Measurements from ENCODE around the gene XRCC3. TPM values are rescaled to one million over a fixed set of nuclear protein-coding genes. Genes with fewer than 3 reads are reported as not detected.

XRCC3 gene
- total and polyA plus RNA-seq, 7 experiments from 2014 or later: 5.1 to 38.9 (median 10.2) TPM

GRCh38 chr14:103735815-103736545 is 20.7 kb upstream of the XRCC3 start:
- no peak overlapping the region for H3K27ac ChIP-seq (ENCODE audit: low read depth, low read length)
- Mint-ChIP-seq H3K9me3 (peaks cover 0 to 1% (median 0%) of the 10 kb centered on the region in 11 donors), H3K27ac (no peak overlapping the region), H3K27me3 (no peaks in the 10 kb centered on the region), H3K4me3 (no peak overlapping the region), H3K36me3 (peaks cover 0 to 30% (median 8%) of the 10 kb centered on the region in 5 donors), H3K4me1 (no peaks in the 10 kb centered on the region)
- no peak for ATAC-seq
- no peaks in the 10 kb centered on the region for H3K27me3 ChIP-seq (ENCODE audit: control insufficient read depth in 2 of 2, insufficient read depth in 2 of 2, low read length in 2 of 2)
- ChIA-PET CTCF (no interaction called here), POLR2A (no interaction called here)
- H3K36me3 ChIP-seq (ENCODE audit: control insufficient read depth in 2 of 3, insufficient read depth in 3 of 3, low read length in 3 of 3): peaks cover 0 to 78% (median 0%) of the 10 kb centered on the region in 3 experiments
- H3K9me3 ChIP-seq (ENCODE audit: control insufficient read depth in 2 of 3, low read length in 3 of 3): no peaks in the 10 kb centered on the region
- intact Hi-C loops (cut with micrococcal nuclease): no loop called here
- no peak overlapping the region for H3K4me3 ChIP-seq (ENCODE audit: low read length)
- no peak for DNase-seq
- no peaks in the 10 kb centered on the region for H3K4me1 ChIP-seq (ENCODE audit: control insufficient read depth in 2 of 2, insufficient read depth in 2 of 2, low read length in 2 of 2)

- no peak for DNase-seq
- H3K27me3 Mint-ChIP-seq: no peaks in the 10 kb centered on the region
- CTCF ChIA-PET: no interaction called here
- peaks cover 0 to 1% (median 0%) of the 10 kb centered on the region in 11 donors for H3K9me3 Mint-ChIP-seq
- no peaks in the 10 kb centered on the region for H3K4me1 ChIP-seq (ENCODE audit: control insufficient read depth in 2 of 2, insufficient read depth in 2 of 2, low read length in 2 of 2)
- H3K27ac ChIP-seq (ENCODE audit: low read depth, low read length): no peak overlapping the region
- intact Hi-C loops (cut with micrococcal nuclease): no loop called here
- POLR2A ChIA-PET: no interaction called here
- H3K36me3 Mint-ChIP-seq: peaks cover 0 to 26% (median 6%) of the 10 kb centered on the region in 5 donors
- H3K9me3 ChIP-seq (ENCODE audit: control insufficient read depth in 2 of 3, low read length in 3 of 3): no peaks in the 10 kb centered on the region
- no peak for ATAC-seq
- H3K27ac Mint-ChIP-seq: no peak overlapping the region
- H3K27me3 ChIP-seq (ENCODE audit: control insufficient read depth in 2 of 2, insufficient read depth in 2 of 2, low read length in 2 of 2): no peaks in the 10 kb centered on the region
- no peak overlapping the region for H3K4me3 ChIP-seq (ENCODE audit: low read length)
- peaks cover 0 to 72% (median 0%) of the 10 kb centered on the region in 3 experiments for H3K36me3 ChIP-seq (ENCODE audit: control insufficient read depth in 2 of 3, insufficient read depth in 3 of 3, low read length in 3 of 3)
- no peaks in the 10 kb centered on the region for H3K4me1 Mint-ChIP-seq
- no peak overlapping the region for H3K4me3 Mint-ChIP-seq
Measured at GRCh38 chr14:103735439-103735814, 20.2 kb upstream of the XRCC3 start.

DNA sequence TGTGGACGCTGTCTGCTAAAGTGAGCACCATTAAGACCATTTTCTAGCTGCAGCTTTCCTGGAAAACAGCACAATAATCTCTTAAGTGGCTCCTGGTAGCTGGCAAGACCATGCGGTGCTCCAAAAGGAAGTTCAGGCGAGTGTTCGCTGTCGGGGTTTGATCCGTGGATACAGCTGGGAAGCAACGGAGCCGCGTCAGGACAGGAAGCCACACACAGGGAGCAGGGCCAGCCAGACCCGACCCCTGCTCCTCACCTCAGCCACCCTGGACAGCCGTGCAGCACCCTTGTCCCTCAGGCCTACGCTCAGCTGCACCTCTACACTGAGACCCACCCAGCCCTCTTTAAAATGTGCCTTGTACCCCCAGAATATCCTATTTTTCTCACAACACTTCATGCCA is 19.8 kb upstream of the XRCC3 start:
- Mint-ChIP-seq H3K27me3 (no peaks in the 10 kb centered on the region), H3K27ac (peak overlapping the region in 1 of 9 donors; percentile 68), H3K36me3 (peaks cover 0 to 24% (median 4%) of the 10 kb centered on the region in 5 donors), H3K4me1 (no peaks in the 10 kb centered on the region), H3K4me3 (no peak overlapping the region), H3K9me3 (peaks cover 0 to 1% (median 0%) of the 10 kb centered on the region in 11 donors)
- CTCF ChIA-PET: no interaction called here
- H3K27ac ChIP-seq (ENCODE audit: low read depth, low read length): no peak overlapping the region
- POLR2A ChIA-PET: no interaction called here
- no peaks in the 10 kb centered on the region for H3K4me1 ChIP-seq (ENCODE audit: control insufficient read depth in 2 of 2, insufficient read depth in 2 of 2, low read length in 2 of 2)
- no peak for ATAC-seq
- no peak overlapping the region for H3K4me3 ChIP-seq (ENCODE audit: low read length)
- no peaks in the 10 kb centered on the region for H3K9me3 ChIP-seq (ENCODE audit: control insufficient read depth in 2 of 3, low read length in 3 of 3)
- H3K27me3 ChIP-seq (ENCODE audit: control insufficient read depth in 2 of 2, insufficient read depth in 2 of 2, low read length in 2 of 2): no peaks in the 10 kb centered on the region
- no peak for DNase-seq
- intact Hi-C loops (cut with micrococcal nuclease): no loop called here
- H3K36me3 ChIP-seq (ENCODE audit: control insufficient read depth in 2 of 3, insufficient read depth in 3 of 3, low read length in 3 of 3): peaks cover 0 to 68% (median 0%) of the 10 kb centered on the region in 3 experiments

GRCh38 chr14:103734081-103734888 is 19.0 kb upstream of the XRCC3 start:
- no peak overlapping the region for H3K4me3 Mint-ChIP-seq
- peaks cover 0 to 66% (median 0%) of the 10 kb centered on the region in 3 experiments for H3K36me3 ChIP-seq (ENCODE audit: control insufficient read depth in 2 of 3, insufficient read depth in 3 of 3, low read length in 3 of 3)
- no peaks in the 10 kb centered on the region for H3K4me1 ChIP-seq (ENCODE audit: control insufficient read depth in 2 of 2, insufficient read depth in 2 of 2, low read length in 2 of 2)
- H3K9me3 Mint-ChIP-seq: peaks cover 0 to 1% (median 0%) of the 10 kb centered on the region in 11 donors
- H3K4me1 Mint-ChIP-seq: peaks cover 0 to 6% (median 0%) of the 10 kb centered on the region in 7 donors
- CTCF ChIA-PET: no interaction called here
- peaks cover 0 to 24% (median 4%) of the 10 kb centered on the region in 5 donors for H3K36me3 Mint-ChIP-seq
- ATAC-seq: peak; percentile 19
- DNase-seq: no peak
- H3K4me3 ChIP-seq (ENCODE audit: low read length): no peak overlapping the region
- POLR2A ChIA-PET: no interaction called here
- no peak overlapping the region for H3K27ac ChIP-seq (ENCODE audit: low read depth, low read length)
- no peaks in the 10 kb centered on the region for H3K27me3 Mint-ChIP-seq
- intact Hi-C loops (cut with micrococcal nuclease): no loop called here
- no peaks in the 10 kb centered on the region for H3K9me3 ChIP-seq (ENCODE audit: control insufficient read depth in 2 of 3, low read length in 3 of 3)
- H3K27me3 ChIP-seq (ENCODE audit: control insufficient read depth in 2 of 2, insufficient read depth in 2 of 2, low read length in 2 of 2): no peaks in the 10 kb centered on the region
- H3K27ac Mint-ChIP-seq: peak overlapping the region in 2 of 9 donors; percentile 38 to 68

GRCh38 chr14:103733651-103734050 is 18.4 kb upstream of the XRCC3 start:
- DNase-seq (no peak), ATAC-seq (no peak)
- Mint-ChIP-seq H3K27ac (peak overlapping the region in 1 of 9 donors; percentile 49), H3K4me3 (no peak overlapping the region), H3K27me3 (no peaks in the 10 kb centered on the region), H3K36me3 (peaks cover 0 to 28% (median 4%) of the 10 kb centered on the region in 5 donors), H3K9me3 (peaks cover 0 to 1% (median 0%) of the 10 kb centered on the region in 11 donors), H3K4me1 (peaks cover 0 to 7% (median 0%) of the 10 kb centered on the region in 7 donors)
- Histone ChIP-seq H3K36me3 (ENCODE audit: control insufficient read depth in 2 of 3, insufficient read depth in 3 of 3, low read length in 3 of 3) (peaks cover 0 to 66% (median 0%) of the 10 kb centered on the region in 3 experiments), H3K9me3 (ENCODE audit: control insufficient read depth in 2 of 3, low read length in 3 of 3) (no peaks in the 10 kb centered on the region), H3K27me3 (ENCODE audit: control insufficient read depth in 2 of 2, insufficient read depth in 2 of 2, low read length in 2 of 2) (no peaks in the 10 kb centered on the region), H3K4me1 (ENCODE audit: control insufficient read depth in 2 of 2, insufficient read depth in 2 of 2, low read length in 2 of 2) (no peaks in the 10 kb centered on the region), H3K4me3 (ENCODE audit: low read length) (no peak overlapping the region), H3K27ac (ENCODE audit: low read depth, low read length) (no peak overlapping the region)
- POLR2A ChIA-PET: no interaction called here
- CTCF ChIA-PET: no interaction called here
- intact Hi-C loops (cut with micrococcal nuclease): no loop called here

DNA sequence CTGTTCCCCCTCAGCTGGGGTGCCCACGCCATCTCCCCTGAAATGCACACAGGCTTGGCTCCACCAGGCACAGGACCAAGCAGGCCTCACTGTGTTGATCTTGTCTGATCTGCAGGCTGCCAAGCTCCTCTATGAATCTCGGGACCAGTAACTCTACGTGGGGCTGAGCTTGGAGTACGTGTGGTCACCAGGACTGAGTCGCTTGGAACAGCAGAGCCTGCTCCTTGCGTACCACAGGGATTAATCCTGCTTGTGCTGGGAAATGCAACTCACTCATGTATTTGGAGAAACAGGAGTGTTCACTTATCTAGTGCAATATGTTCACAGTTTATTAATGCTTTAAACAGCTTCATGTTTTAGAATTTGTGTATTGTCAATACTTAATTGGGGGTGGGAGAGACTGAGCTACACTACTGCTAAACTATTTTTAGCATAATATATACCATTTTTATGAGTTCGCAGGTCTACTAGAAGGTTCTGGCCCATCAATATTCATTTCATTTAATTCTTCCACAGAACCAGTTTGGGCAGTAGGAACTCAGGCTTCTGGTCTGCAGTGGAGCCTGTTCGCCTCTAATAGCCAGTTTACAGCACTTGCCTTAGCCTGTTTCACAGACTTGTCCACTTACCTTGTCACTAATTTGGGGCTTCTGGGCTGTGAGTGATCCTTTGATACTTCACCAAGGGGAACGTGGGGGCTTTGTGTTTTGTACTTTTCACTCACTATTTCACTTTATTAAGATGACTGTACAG is 17.8 kb upstream of the XRCC3 start:
- Mint-ChIP-seq H3K9me3 (no peaks in the 10 kb centered on the region), H3K27ac (peak overlapping the region in 3 of 9 donors; percentile 48 to 55 (median 49)), H3K36me3 (peaks cover 0 to 22% (median 4%) of the 10 kb centered on the region in 5 donors), H3K4me3 (no peak overlapping the region), H3K27me3 (no peaks in the 10 kb centered on the region), H3K4me1 (peaks cover 0 to 7% (median 0%) of the 10 kb centered on the region in 7 donors)
- H3K9me3 ChIP-seq (ENCODE audit: control insufficient read depth in 2 of 3, low read length in 3 of 3): no peaks in the 10 kb centered on the region
- DNase-seq (no peak), ATAC-seq (no peak)
- H3K27ac ChIP-seq (ENCODE audit: low read depth, low read length): no peak overlapping the region
- ChIA-PET POLR2A (no interaction called here), CTCF (interaction anchor here (1.0 kb wide), 1 partner anchor 12 kb away, joined by 3 read pairs; no protein-coding TSS in a partner anchor)
- peaks cover 0 to 65% (median 0%) of the 10 kb centered on the region in 3 experiments for H3K36me3 ChIP-seq (ENCODE audit: control insufficient read depth in 2 of 3, insufficient read depth in 3 of 3, low read length in 3 of 3)
- no peaks in the 10 kb centered on the region for H3K4me1 ChIP-seq (ENCODE audit: control insufficient read depth in 2 of 2, insufficient read depth in 2 of 2, low read length in 2 of 2)
- no peaks in the 10 kb centered on the region for H3K27me3 ChIP-seq (ENCODE audit: control insufficient read depth in 2 of 2, insufficient read depth in 2 of 2, low read length in 2 of 2)
- intact Hi-C loops (cut with micrococcal nuclease): no loop called here
- H3K4me3 ChIP-seq (ENCODE audit: low read length): no peak overlapping the region
